DOHH2 (cell line): ENCODE results near the gene SPTBN1.

Experiments used
- H3F3A ChIP-seq: fragments of 200-600 bp; sonication (generic), shearing (Covaris generic); 2 replicates; pipeline ENCODE4 v1.6.0; 2016; ENCODE audit warnings: antibody characterized with exemption, mild to moderate bottlenecking; ENCODE audit not compliant: control insufficient read depth, insufficient read depth
- H3K27ac ChIP-seq: fragments of 200-600 bp; sonication (generic); 2 replicates; pipeline ENCODE4 v1.5.1; 2014; ENCODE audit warnings: low read depth, mild to moderate bottlenecking, low read length, moderate library complexity
- H3K27me3 ChIP-seq: fragments of 200-600 bp; sonication (generic); 2 replicates; pipeline ENCODE4 v1.6.1; 2014; ENCODE audit warnings: mild to moderate bottlenecking, low read length, mixed read lengths; ENCODE audit not compliant: control insufficient read depth
- H3K36me3 ChIP-seq: fragments of 200-600 bp; sonication (generic); 2 replicates; pipeline ENCODE4 v1.6.1; 2014; ENCODE audit warnings: mild to moderate bottlenecking, low read length, moderate library complexity, mixed read lengths; ENCODE audit not compliant: control insufficient read depth
- H3K4me1 ChIP-seq: fragments of 200-600 bp; sonication (generic); 2 replicates; pipeline ENCODE4 v1.6.1; 2014; ENCODE audit warnings: mild to moderate bottlenecking, low read length, mixed read lengths; ENCODE audit not compliant: control insufficient read depth
- H3K4me2 ChIP-seq: fragments of 200-600 bp; sonication (generic); 2 replicates; pipeline ENCODE4 v1.6.0; 2014; ENCODE audit warnings: mild to moderate bottlenecking, low read length, moderate library complexity
- H3K4me3 ChIP-seq: fragments of 200-600 bp; sonication (generic); 2 replicates; pipeline ENCODE4 v1.5.1; 2014; ENCODE audit warnings: mild to moderate bottlenecking, low read length, mixed read lengths
- H3K79me2 ChIP-seq: fragments of 200-600 bp; sonication (generic); 2 replicates; pipeline ENCODE4 v1.6.1; 2014; ENCODE audit warnings: mild to moderate bottlenecking, low read length, mixed read lengths; ENCODE audit not compliant: control insufficient read depth
- H3K9me2 ChIP-seq: fragments of 200-600 bp; sonication (generic); replicated peaks from 2 replicates; pipeline ENCODE4 v1.6.1; 2014; ENCODE audit warnings: mild to moderate bottlenecking, low read length, mixed read lengths; ENCODE audit not compliant: control insufficient read depth
- H3K9me3 ChIP-seq: fragments of 200-600 bp; sonication (generic); 2 replicates; pipeline ENCODE4 v1.6.1; 2014; ENCODE audit warnings: antibody characterized with exemption, low read length, mixed read lengths; ENCODE audit not compliant: control insufficient read depth, insufficient read depth
- H4K20me1 ChIP-seq: fragments of 200-600 bp; sonication (generic); 2 replicates; pipeline ENCODE4 v1.6.0; 2014; ENCODE audit warnings: low read depth, mild to moderate bottlenecking, antibody characterized with exemption, low read length, moderate library complexity; ENCODE audit not compliant: control insufficient read depth, insufficient read depth
- CTCF ChIP-seq: fragments of 200-600 bp; sonication (generic); IDR thresholded peaks from one replicate; pipeline ENCODE4 v1.5.1; 2014; ENCODE audit warnings: antibody characterized with exemption, mild to moderate bottlenecking, low read depth, low read length; ENCODE audit not compliant: poor library complexity, severe bottlenecking
- EZH2phosphoT487 ChIP-seq: fragments of 200-600 bp; sonication (generic); IDR thresholded peaks from 2 replicates; pipeline ENCODE4 v1.6.1; 2017; ENCODE audit warnings: borderline replicate concordance, mild to moderate bottlenecking, antibody characterized with exemption, low read length, moderate library complexity, mixed read lengths

Gene SPTBN1

DNA sequence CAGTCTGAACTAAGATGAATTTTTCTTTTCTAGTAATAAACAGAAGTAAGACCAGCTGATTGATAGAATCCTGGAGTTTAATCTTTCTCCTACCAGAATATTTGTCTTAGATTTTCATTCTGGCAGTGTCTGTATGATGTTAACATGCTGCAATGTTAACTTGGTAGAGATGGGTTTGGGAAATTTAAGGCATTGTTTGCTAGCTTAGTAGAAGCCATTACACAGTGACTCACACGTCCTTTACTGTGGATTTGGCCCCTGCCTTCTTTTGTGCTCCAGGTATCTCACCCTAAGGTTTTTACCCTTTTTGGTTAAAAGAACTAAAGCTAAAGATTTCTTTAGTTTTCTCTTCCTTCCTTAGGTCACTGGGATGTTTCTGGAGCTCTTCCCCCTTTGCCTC lies 84.1 kb downstream of the SPTBN1 start:
- TF ChIP-seq EZH2phosphoT487 (no peak), CTCF (no peak)
- Histone ChIP-seq H3K36me3 (no peaks in the 10 kb centered on the region), H3K27ac (no peak overlapping the region), H3K79me2 (no peaks in the 10 kb centered on the region), H3K4me3 (no peak overlapping the region), H3F3A (no peaks in the 10 kb centered on the region), H3K27me3 (no peaks in the 10 kb centered on the region; the same call in 1 of the 2 replicates), H4K20me1 (no peaks in the 10 kb centered on the region), H3K9me3 (no peaks in the 10 kb centered on the region), H3K9me2 (no peaks in the 10 kb centered on the region), H3K4me1 (no peaks in the 10 kb centered on the region), H3K4me2 (no peak overlapping the region)

DNA sequence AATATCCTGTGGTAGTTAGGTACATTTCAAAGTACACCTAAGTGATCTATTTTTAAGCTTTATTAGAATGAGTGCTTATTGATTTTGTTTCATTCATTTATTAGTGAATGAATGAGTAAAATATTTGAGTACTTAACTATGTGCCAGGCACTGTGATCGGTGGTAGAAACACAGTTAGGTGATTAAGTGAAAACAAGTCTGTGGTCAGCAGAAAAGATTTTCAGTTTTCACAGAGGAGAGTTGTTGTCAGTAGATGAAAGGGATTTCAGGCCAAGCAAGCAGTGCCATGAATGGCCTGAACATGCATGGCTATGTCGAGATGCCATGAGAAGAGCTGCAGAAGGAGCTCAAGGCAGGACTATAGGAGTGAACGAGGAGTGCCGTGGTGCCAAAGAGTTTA lies 85.9 kb downstream of the SPTBN1 start:
- no peak overlapping the region for H3K4me3 ChIP-seq

DNA sequence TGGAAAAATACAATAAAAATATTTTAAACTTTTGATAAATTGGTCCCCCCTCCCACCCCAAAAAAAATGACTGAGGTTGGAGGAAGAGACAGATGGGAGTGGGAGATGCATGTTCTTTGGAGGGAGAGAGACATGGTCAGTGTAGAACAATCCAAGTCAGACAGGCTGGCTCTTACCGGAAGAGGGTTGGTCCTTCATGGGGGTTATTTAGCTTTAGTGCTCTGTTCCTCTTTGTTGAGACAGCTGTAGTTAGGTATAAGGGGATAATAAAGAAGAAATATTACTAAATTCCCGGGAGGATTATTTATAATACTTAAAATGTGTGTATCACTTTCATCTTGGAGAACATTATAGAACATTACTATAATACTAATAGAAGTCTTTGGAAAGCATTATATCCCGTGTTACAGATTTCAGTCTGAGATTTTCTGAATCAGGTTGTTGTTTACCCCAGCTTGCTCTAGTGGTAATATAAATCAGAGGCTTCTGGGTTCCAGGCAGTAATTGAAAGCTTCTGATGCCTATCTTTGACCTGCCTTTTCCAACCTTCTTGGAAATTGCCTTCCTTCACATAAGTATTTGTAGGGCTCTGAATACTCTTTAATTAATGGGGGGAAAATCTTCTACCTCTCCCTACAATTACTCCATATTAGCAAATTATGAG lies 87.7 kb downstream of the SPTBN1 start:
- no peaks in the 10 kb centered on the region for H3K9me2 ChIP-seq
- H3K9me3 ChIP-seq = no peaks in the 10 kb centered on the region
- no peaks in the 10 kb centered on the region for H3K79me2 ChIP-seq
- no peaks in the 10 kb centered on the region; the same call in 1 of the 2 replicates for H3K27me3 ChIP-seq
- no peak overlapping the region for H3K4me3 ChIP-seq
- no peak overlapping the region for H3K27ac ChIP-seq
- H3K4me2 ChIP-seq = no peak overlapping the region
- TF ChIP-seq EZH2phosphoT487 (no peak), CTCF (no peak)
- no peaks in the 10 kb centered on the region for H4K20me1 ChIP-seq
- H3K36me3 ChIP-seq = no peaks in the 10 kb centered on the region
- no peaks in the 10 kb centered on the region for H3K4me1 ChIP-seq
- H3F3A ChIP-seq = no peaks in the 10 kb centered on the region

More for the DNA sequence above, 85.9 kb downstream of the SPTBN1 start:
- Histone ChIP-seq H3K27ac (no peak overlapping the region), H4K20me1 (no peaks in the 10 kb centered on the region), H3K4me1 (no peaks in the 10 kb centered on the region), H3K36me3 (no peaks in the 10 kb centered on the region), H3K27me3 (no peaks in the 10 kb centered on the region; the same call in 1 of the 2 replicates), H3K9me2 (no peaks in the 10 kb centered on the region), H3F3A (no peaks in the 10 kb centered on the region), H3K4me2 (no peak overlapping the region), H3K9me3 (no peaks in the 10 kb centered on the region), H3K79me2 (no peaks in the 10 kb centered on the region)
- no peak for TF ChIP-seq CTCF
- TF ChIP-seq EZH2phosphoT487 = no peak
